Measurements from ENCODE around the gene NOL8. TPM values are rescaled to one million over a fixed set of nuclear protein-coding genes. Genes with fewer than 3 reads are reported as not detected.

NOL8 gene
- total RNA-seq, 1 donor from 2014 or later, result 28.2 TPM

DNA sequence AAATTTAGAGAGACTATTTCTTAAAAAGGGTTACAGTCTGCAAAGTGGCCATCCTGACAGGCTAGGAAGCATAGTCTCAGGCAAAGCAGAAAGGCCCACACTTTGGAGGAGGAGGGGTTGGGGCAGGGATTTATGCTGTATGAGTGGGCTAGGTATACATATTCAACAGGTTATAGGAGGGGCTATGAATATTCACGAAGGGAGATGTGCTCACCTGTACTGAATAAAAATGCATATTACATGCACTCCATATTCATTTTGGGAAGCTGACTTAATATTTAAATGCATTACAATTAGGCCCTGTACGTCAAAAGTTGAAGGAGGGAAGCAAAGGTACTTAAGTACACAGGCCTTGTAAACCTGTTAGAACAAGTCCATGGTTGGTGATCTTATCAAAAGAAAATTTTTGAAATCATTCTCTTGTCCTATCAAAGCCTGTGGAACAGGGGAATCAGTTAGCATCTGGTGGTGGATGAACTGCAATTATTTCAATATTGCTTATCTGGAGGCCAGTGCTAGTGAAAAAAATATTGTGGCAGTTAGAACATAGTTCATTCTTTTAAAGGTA is 2.2 kb upstream of the NOL8 start:
- no peak for DNase-seq (ENCODE audit: low spot score)
- H3K27ac Mint-ChIP-seq (ENCODE audit: unreplicated experiment), result no peak overlapping the region
- H3K4me3 Mint-ChIP-seq (ENCODE audit: unreplicated experiment), result no peak overlapping the region
- H3K36me3 Mint-ChIP-seq (ENCODE audit: low read depth, unreplicated experiment), result no peaks in the 10 kb centered on the region
- peaks cover 3% of the 10 kb centered on the region for H3K27me3 Mint-ChIP-seq (ENCODE audit: unreplicated experiment)
- TF ChIP-seq, protein P1, sequence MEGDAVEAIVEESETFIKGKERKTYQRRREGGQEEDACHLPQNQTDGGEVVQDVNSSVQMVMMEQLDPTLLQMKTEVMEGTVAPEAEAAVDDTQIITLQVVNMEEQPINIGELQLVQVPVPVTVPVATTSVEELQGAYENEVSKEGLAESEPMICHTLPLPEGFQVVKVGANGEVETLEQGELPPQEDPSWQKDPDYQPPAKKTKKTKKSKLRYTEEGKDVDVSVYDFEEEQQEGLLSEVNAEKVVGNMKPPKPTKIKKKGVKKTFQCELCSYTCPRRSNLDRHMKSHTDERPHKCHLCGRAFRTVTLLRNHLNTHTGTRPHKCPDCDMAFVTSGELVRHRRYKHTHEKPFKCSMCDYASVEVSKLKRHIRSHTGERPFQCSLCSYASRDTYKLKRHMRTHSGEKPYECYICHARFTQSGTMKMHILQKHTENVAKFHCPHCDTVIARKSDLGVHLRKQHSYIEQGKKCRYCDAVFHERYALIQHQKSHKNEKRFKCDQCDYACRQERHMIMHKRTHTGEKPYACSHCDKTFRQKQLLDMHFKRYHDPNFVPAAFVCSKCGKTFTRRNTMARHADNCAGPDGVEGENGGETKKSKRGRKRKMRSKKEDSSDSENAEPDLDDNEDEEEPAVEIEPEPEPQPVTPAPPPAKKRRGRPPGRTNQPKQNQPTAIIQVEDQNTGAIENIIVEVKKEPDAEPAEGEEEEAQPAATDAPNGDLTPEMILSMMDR (IDR thresholded peaks at IDR 0.05; ENCODE audit: unreplicated experiment), result no peak
- H3K9me3 Mint-ChIP-seq (ENCODE audit: unreplicated experiment), result no peaks in the 10 kb centered on the region
- H3K4me1 Mint-ChIP-seq (ENCODE audit: unreplicated experiment), result peaks cover 22% of the 10 kb centered on the region

DNA sequence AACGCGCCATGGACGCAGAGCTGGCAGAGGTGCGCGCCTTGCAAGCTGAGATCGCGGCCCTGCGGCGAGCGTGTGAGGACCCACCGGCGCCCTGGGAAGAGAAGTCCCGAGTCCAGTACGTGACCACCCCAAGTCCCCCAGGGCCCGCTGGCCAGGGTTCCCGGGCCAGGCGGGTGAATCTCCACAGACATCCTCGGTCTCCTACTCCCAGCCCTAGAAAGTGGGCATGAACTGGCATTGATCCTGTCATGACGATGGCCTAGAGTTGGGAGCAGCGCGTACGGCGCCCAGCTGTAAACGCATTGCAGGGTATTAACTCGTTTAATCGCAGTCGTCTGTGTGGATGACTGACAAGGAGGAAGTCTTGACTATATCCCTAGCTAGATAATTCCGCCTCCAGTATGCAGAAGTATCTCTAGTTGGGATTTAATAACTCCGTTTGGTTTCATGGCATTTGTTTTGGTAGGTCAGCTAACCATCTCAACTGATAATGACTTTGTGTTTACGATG is 896 bp upstream of the NOL8 start:
- H3K27me3 Mint-ChIP-seq (ENCODE audit: unreplicated experiment), result peaks cover 3% of the 10 kb centered on the region
- H3K4me3 Mint-ChIP-seq (ENCODE audit: unreplicated experiment), result peak overlapping the region; percentile 99
- TF ChIP-seq, protein P1 (IDR thresholded peaks at IDR 0.05; ENCODE audit: unreplicated experiment), result no peak
- H3K9me3 Mint-ChIP-seq (ENCODE audit: unreplicated experiment), result no peaks in the 10 kb centered on the region
- no peak for DNase-seq (ENCODE audit: low spot score)
- no peaks in the 10 kb centered on the region for H3K36me3 Mint-ChIP-seq (ENCODE audit: low read depth, unreplicated experiment)
- H3K4me1 Mint-ChIP-seq (ENCODE audit: unreplicated experiment), result peaks cover 22% of the 10 kb centered on the region
- H3K27ac Mint-ChIP-seq (ENCODE audit: unreplicated experiment), result peak overlapping the region; percentile 99

DNA sequence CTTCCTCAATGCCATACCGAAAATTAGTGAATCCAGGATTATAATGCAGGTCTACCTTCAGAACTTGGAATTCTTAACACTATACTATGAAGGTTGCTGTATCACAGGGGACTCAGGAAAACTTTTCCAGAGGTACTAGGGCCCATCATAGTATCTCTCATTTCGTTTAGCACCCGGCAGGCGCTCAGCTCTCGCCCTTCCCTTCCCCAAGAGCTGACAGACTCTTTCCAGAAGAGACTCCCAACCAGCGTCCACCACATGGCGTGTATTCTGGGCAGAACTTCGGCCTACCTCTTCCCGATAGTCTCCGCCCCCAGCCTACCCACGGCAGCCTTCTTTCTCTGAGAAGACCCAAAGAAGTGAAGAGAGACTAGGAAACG is 271 bp downstream of the NOL8 start:
- peak; percentile 58 for DNase-seq (ENCODE audit: low spot score)
- Mint-ChIP-seq H3K4me1 (ENCODE audit: unreplicated experiment) (peaks cover 22% of the 10 kb centered on the region), H3K9me3 (ENCODE audit: unreplicated experiment) (no peaks in the 10 kb centered on the region), H3K4me3 (ENCODE audit: unreplicated experiment) (peak overlapping the region; percentile 99), H3K27ac (ENCODE audit: unreplicated experiment) (peak overlapping the region; percentile 99), H3K27me3 (ENCODE audit: unreplicated experiment) (peaks cover 3% of the 10 kb centered on the region), H3K36me3 (ENCODE audit: low read depth, unreplicated experiment) (peaks cover 5% of the 10 kb centered on the region)
- TF ChIP-seq, protein P1 (IDR thresholded peaks at IDR 0.05; ENCODE audit: unreplicated experiment), result no peak

DNA sequence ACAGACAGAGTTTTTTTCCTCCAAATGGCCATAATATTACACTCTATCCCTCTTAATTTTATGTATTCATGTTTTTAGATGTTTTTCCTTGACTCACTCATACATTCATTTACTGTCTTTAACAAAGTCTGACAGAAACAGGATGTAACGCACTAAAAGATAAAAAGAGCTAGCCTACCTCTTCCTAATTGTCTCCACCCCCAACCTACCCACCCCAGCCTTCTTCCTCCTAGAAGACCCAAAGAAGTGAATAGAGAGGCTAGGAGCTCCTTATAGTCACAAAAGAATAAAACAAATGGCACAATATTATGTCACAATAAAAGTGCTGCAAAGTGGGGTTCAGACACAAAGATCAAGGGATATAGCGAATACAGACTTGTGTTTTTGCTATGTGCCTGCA is 719 bp downstream of the NOL8 start:
- peak overlapping the region; percentile 73 for H3K27ac Mint-ChIP-seq (ENCODE audit: unreplicated experiment)
- H3K27me3 Mint-ChIP-seq (ENCODE audit: unreplicated experiment), result peaks cover 3% of the 10 kb centered on the region
- no peak for DNase-seq (ENCODE audit: low spot score)
- peaks cover 22% of the 10 kb centered on the region for H3K4me1 Mint-ChIP-seq (ENCODE audit: unreplicated experiment)
- H3K4me3 Mint-ChIP-seq (ENCODE audit: unreplicated experiment), result peak overlapping the region; percentile 99
- TF ChIP-seq, protein P1 (IDR thresholded peaks at IDR 0.05; ENCODE audit: unreplicated experiment), result no peak
- H3K9me3 Mint-ChIP-seq (ENCODE audit: unreplicated experiment), result no peaks in the 10 kb centered on the region
- peaks cover 8% of the 10 kb centered on the region for H3K36me3 Mint-ChIP-seq (ENCODE audit: low read depth, unreplicated experiment)

DNA sequence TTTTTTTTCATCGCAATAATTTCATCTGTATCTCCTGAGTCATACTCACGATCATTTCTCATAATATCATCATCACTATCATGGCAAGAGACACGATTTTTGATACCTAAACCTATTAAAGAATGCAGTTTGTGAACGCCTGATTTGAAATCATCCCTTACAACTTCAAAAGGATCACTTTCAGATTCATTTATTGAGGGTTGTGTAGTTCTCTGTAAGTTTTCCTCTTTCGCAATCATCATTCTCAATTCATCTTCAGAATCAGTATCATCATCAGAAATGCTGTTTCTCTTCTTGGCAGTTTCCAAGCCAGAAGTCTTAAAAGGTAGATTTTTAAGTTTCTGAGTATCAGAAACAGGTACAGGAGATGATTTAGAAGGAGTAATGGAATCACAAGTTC is 9.7 kb downstream of the NOL8 start:
- no peaks in the 10 kb centered on the region for H3K9me3 Mint-ChIP-seq (ENCODE audit: unreplicated experiment)
- H3K27ac Mint-ChIP-seq (ENCODE audit: unreplicated experiment), result no peak overlapping the region
- peaks cover 3% of the 10 kb centered on the region for H3K27me3 Mint-ChIP-seq (ENCODE audit: unreplicated experiment)
- peaks cover 17% of the 10 kb centered on the region for H3K4me1 Mint-ChIP-seq (ENCODE audit: unreplicated experiment)
- no peak overlapping the region for H3K4me3 Mint-ChIP-seq (ENCODE audit: unreplicated experiment)
- no peak for DNase-seq (ENCODE audit: low spot score)
- peaks cover 27% of the 10 kb centered on the region for H3K36me3 Mint-ChIP-seq (ENCODE audit: low read depth, unreplicated experiment)
- TF ChIP-seq, protein P1 (IDR thresholded peaks at IDR 0.05; ENCODE audit: unreplicated experiment), result no peak
